ENCODE measurements around the gene C4orf17. TPM values are rescaled to one million over a fixed set of nuclear protein-coding genes. Genes with fewer than 3 reads are reported as not detected.
"Not testable (repeated sequence)": the region's sequence is repeated elsewhere in the genome, so short reads cannot be mapped to it uniquely, and the experiment has no call there.

C4orf17 gene
- total RNA-seq, 4 donors from 2014 or later, result not detected

- TF ChIP-seq POLR2A (IDR thresholded peaks at IDR 0.05), result no peak
- no peak for TF ChIP-seq CTCF (IDR thresholded peaks at IDR 0.05)
- H3K4me3 ChIP-seq (ENCODE audit: low read depth, poor library complexity, severe bottlenecking), result no peak overlapping the region
- intact Hi-C loops (cut with DNase I; ENCODE audit: low total_unique reads), result no loop called here
- WGBS, 2 donors, result 78 to 79% methylated on average over 1 of the region's 1 CpG
- no peak for DNase-seq (ENCODE audit: low spot score in 2 of 2)
Measured at GRCh38 chr4:99468889-99469288, 41.9 kb upstream of the C4orf17 start.

- no peak for DNase-seq (ENCODE audit: low spot score in 2 of 2)
- H3K4me3 ChIP-seq (ENCODE audit: low read depth, poor library complexity, severe bottlenecking), result no peak overlapping the region
- TF ChIP-seq CTCF (IDR thresholded peaks at IDR 0.05), result no peak
- no peak for TF ChIP-seq POLR2A (IDR thresholded peaks at IDR 0.05)
- intact Hi-C loops (cut with DNase I; ENCODE audit: low total_unique reads), result no loop called here
Measured at GRCh38 chr4:99471349-99471748, 39.5 kb upstream of the C4orf17 start.

GRCh38 chr4:99471896-99472295 is 38.9 kb upstream of the C4orf17 start:
- WGBS, 2 donors, result 37 to 44% methylated on average over 1 of the region's 1 CpG

GRCh38 chr4:99473131-99473530 is 37.7 kb upstream of the C4orf17 start:
- no peak for DNase-seq (ENCODE audit: low spot score in 2 of 2)
- WGBS, 2 donors, result 67 to 72% methylated on average over 1 of the region's 1 CpG
- H3K4me3 ChIP-seq (ENCODE audit: low read depth, poor library complexity, severe bottlenecking), result no peak overlapping the region
- intact Hi-C loops (cut with DNase I; ENCODE audit: low total_unique reads), result no loop called here
- TF ChIP-seq CTCF (IDR thresholded peaks at IDR 0.05) (no peak), POLR2A (IDR thresholded peaks at IDR 0.05) (no peak)

More at GRCh38 chr4:99471896-99472295, 38.9 kb upstream of the C4orf17 start:
- intact Hi-C loops (cut with DNase I; ENCODE audit: low total_unique reads), result no loop called here
- no peak overlapping the region for H3K4me3 ChIP-seq (ENCODE audit: low read depth, poor library complexity, severe bottlenecking)
- no peak for TF ChIP-seq POLR2A (IDR thresholded peaks at IDR 0.05)
- TF ChIP-seq CTCF (IDR thresholded peaks at IDR 0.05), result no peak
- DNase-seq (ENCODE audit: low spot score in 2 of 2), result no peak

GRCh38 chr4:99483636-99484035 is 27.2 kb upstream of the C4orf17 start:
- H3K4me3 ChIP-seq (ENCODE audit: low read depth, poor library complexity, severe bottlenecking), result no peak overlapping the region
- TF ChIP-seq POLR2A (IDR thresholded peaks at IDR 0.05) (no peak), CTCF (IDR thresholded peaks at IDR 0.05) (no peak)
- 85 to 91% methylated on average over 1 of the region's 1 CpG for WGBS, 2 donors
- no peak for DNase-seq (ENCODE audit: low spot score in 2 of 2)
- intact Hi-C loops (cut with DNase I; ENCODE audit: low total_unique reads), result no loop called here

GRCh38 chr4:99485212-99485611 is 25.6 kb upstream of the C4orf17 start:
- H3K4me3 ChIP-seq (ENCODE audit: low read depth, poor library complexity, severe bottlenecking), result no peak overlapping the region
- WGBS, 2 donors, result 93 to 97% methylated on average over 1 of the region's 1 CpG
- intact Hi-C loops (cut with DNase I; ENCODE audit: low total_unique reads), result no loop called here
- no peak for DNase-seq (ENCODE audit: low spot score in 2 of 2)
- TF ChIP-seq POLR2A (IDR thresholded peaks at IDR 0.05), result no peak

- DNase-seq (ENCODE audit: low spot score in 2 of 2); H3K4me3 ChIP-seq (ENCODE audit: low read depth, poor library complexity, severe bottlenecking); intact Hi-C loops (cut with DNase I; ENCODE audit: low total_unique reads): not testable (repeated sequence)
- 76% methylated on average over 3 of the region's 3 CpGs for WGBS, 2 donors
Measured at GRCh38 chr4:99486648-99487047, 24.2 kb upstream of the C4orf17 start.
